ENCODE data around the gene ALOX5. TPM values are rescaled to one million over a fixed set of nuclear protein-coding genes. Genes with fewer than 3 reads are reported as not detected.

ALOX5 gene
- total and polyA plus RNA-seq, 2 of the 4 experiments (the other 2 are of a cell fraction): not detected

DNA sequence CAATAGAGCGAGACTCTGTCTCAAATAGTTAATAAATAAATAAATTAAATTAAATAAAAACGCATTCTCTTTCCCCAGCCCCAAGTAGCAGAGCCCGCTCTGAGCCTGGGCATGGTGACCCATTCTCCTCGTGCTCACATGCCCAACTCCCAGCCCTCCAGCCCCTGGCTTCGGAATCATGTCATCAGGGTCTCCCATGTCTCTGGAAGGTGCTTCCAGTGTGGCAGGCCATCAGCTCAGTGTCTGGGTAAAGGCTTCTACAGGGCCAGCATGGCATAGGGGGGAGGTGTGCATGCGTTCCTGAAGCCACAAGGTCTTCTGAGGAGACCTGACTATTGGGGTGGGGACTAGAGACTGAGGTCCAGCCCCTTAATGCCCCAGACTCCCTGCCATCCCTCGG lies 72.8 kb downstream of the ALOX5 start (continued):
- TF ChIP-seq RCOR1 (IDR thresholded peaks at IDR 0.05; ENCODE audit: insufficient replicate concordance, low read length) (no peak), FOS (IDR thresholded peaks at IDR 0.05; ENCODE audit: low read depth, low read length) (no peak), RAD21 (IDR thresholded peaks at IDR 0.05; ENCODE audit: low read length) (no peak)

GRCh38 chr10:45447416-45447815 lies 73.4 kb downstream of the ALOX5 start:
- Histone ChIP-seq H3K18ac (ENCODE audit: low read depth, low read length) (no peak overlapping the region), H3K36me3 (ENCODE audit: control insufficient read depth, insufficient read depth, low read length) (no peaks in the 10 kb centered on the region), H3K9ac (ENCODE audit: low read depth, low read length) (no peak overlapping the region), H2AFZ (replicated peaks; ENCODE audit: low read length, poor library complexity) (no peak overlapping the region), H2BK20ac (ENCODE audit: low read depth, low read length) (no peak overlapping the region), H3K9me1 (ENCODE audit: insufficient read depth, low read length) (no peaks in the 10 kb centered on the region), H3K79me1 (ENCODE audit: low read depth in 1 of 2, low read length in 2 of 2) (no peaks in the 10 kb centered on the region), H3K9me3 (ENCODE audit: control insufficient read depth, insufficient read depth, low read length) (no peaks in the 10 kb centered on the region), H3K27ac (ENCODE audit: insufficient read depth, low read length) (no peak overlapping the region), H3K14ac (replicated peaks; ENCODE audit: low read depth, low read length) (no peak overlapping the region), H3K4ac (ENCODE audit: low read depth, low read length) (no peak overlapping the region), H3K27me3 (ENCODE audit: control insufficient read depth, insufficient read depth, low read length) (peaks cover 10% of the 10 kb centered on the region; the same call in 1 of the 2 replicates), H2BK120ac (ENCODE audit: low read depth, low read length) (no peak overlapping the region), H3K4me2 (ENCODE audit: low read depth, low read length) (no peak overlapping the region), H2BK15ac (ENCODE audit: low read depth, low read length) (no peak overlapping the region), H2BK5ac (ENCODE audit: low read depth, low read length, poor library complexity, severe bottlenecking) (no peak overlapping the region), H3K4me1 (ENCODE audit: control insufficient read depth, insufficient read depth, low read length) (no peaks in the 10 kb centered on the region), H4K20me1 (ENCODE audit: insufficient read depth, low read length) (no peaks in the 10 kb centered on the region), H2AK5ac (ENCODE audit: low read depth, low read length) (no peak overlapping the region), H3K56ac (ENCODE audit: extremely low read depth, insufficient read depth, low read length) (no peak overlapping the region), H4K91ac (ENCODE audit: insufficient read depth, low read depth, low read length) (no peak overlapping the region), H4K8ac (ENCODE audit: low read depth in 2 of 2, low read length in 2 of 2) (no peak overlapping the region), H3K23ac (ENCODE audit: low read depth, low read length) (no peak overlapping the region), H3K4me3 (ENCODE audit: insufficient read depth, low read depth, low read length) (no peak overlapping the region), H4K5ac (ENCODE audit: low read depth, low read length) (no peak overlapping the region), H2AK9ac (replicated peaks; ENCODE audit: low read depth, low read length, poor library complexity) (no peak overlapping the region)
- in situ Hi-C loops (cut with MboI; ENCODE audit: low sequenced_read_pairs) (no loop called here), dilution Hi-C loops (cut with HindIII; ENCODE audit: low sequenced_read_pairs, unreplicated experiment) (no loop called here), intact Hi-C loops (cut with micrococcal nuclease) (no loop called here)
- no TSS peak for BruUV-seq (replicated peaks)
- no peak for ATAC-seq (ENCODE audit: low read depth)
- TF ChIP-seq POLR2A (IDR thresholded peaks at IDR 0.05; ENCODE audit: low read depth, low read length): no peak
- no peak for TF ChIP-seq CHD1 (IDR thresholded peaks at IDR 0.05; ENCODE audit: low read depth, low read length)
- 0% methylated on average over 1 of the region's 2 CpGs; no CpG with 5 or more reads in 1 of the 2 experiments for WGBS, 2 experiments (ENCODE audit: extremely low coverage in 2 of 2, insufficient read length in 1 of 2)
- CTCF ChIA-PET: no interaction called here
- POLR2A ChIA-PET (ENCODE audit: unreplicated experiment): no interaction called here
- no peak for DNase-seq

All from IMR-90 (cell line).